GM18951 (cell line): Measurements from ENCODE around the gene FARS2.

ENCODE experiments used
- POLR2A ChIP-seq: IDR thresholded peaks from 4 replicates; pipeline ENCODE4 v1.6.1; 2011; ENCODE audit warnings: mild to moderate bottlenecking; ENCODE audit not compliant: insufficient read length, insufficient read depth; ENCODE audit errors: extremely low read depth
- in situ Hi-C: fragments of 300-500 bp; cut with MboI; formaldehyde crosslinking; loops from one replicate; pipeline ENCODE4 v1.12.0; 2022; ENCODE audit warnings: low sequenced_read_pairs, mixed read lengths, inconsistent platforms; ENCODE audit not compliant: unreplicated experiment

The FARS2 gene

GRCh38 chr6:5331845-5332442 lies 70.6 kb downstream of the FARS2 start:
- in situ Hi-C loops, result no loop called here
- TF ChIP-seq POLR2A, result no peak

- no peak for TF ChIP-seq POLR2A
- in situ Hi-C loops, result no loop called here
Measured at GRCh38 chr6:5333658-5334057, 72.3 kb downstream of the FARS2 start.

GRCh38 chr6:5334341-5334740 lies 73.0 kb downstream of the FARS2 start:
- TF ChIP-seq POLR2A, result no peak

DNA sequence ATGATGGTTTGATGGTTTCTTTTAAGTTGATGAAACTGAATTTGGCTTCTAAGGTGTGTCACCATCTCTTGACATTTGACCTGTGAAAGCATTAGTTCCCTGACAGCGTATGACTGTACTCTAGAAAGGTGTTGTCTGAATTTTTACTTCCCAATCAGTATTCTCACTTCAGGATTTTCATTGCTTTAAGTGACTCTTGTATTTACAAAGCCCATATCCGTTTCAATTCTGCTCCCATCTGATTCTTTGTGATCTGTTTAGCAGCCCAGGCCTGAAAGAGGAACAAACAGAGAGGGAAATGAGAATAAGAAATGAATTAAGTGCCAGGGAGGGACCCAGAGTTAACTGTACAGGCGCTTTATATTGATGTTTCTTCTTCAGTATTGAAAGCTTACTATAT lies 73.7 kb downstream of the FARS2 start:
- in situ Hi-C loops, result no loop called here
- no peak for TF ChIP-seq POLR2A

More at GRCh38 chr6:5334341-5334740, 73.0 kb downstream of the FARS2 start:
- in situ Hi-C loops, result no loop called here

DNA sequence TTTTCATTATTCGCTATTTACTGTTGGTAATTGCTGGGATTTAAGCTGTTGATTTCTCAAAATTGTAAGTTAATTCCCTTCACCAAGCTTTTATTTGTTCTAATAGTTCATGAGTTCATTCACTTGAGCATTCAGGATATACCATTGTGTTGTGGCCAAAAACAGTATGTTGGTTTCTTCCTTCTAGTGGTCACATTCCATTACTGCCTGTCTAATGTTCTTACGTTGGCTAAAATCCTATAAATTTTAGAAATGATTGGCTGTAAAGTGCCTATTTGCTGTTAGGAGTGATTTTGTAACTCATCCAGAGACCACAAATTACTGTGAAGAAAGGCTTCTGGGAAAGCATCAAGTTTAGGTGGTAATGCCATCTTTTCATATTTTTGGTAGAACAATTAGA lies 76.3 kb downstream of the FARS2 start:
- TF ChIP-seq POLR2A, result no peak
- in situ Hi-C loops, result no loop called here

DNA sequence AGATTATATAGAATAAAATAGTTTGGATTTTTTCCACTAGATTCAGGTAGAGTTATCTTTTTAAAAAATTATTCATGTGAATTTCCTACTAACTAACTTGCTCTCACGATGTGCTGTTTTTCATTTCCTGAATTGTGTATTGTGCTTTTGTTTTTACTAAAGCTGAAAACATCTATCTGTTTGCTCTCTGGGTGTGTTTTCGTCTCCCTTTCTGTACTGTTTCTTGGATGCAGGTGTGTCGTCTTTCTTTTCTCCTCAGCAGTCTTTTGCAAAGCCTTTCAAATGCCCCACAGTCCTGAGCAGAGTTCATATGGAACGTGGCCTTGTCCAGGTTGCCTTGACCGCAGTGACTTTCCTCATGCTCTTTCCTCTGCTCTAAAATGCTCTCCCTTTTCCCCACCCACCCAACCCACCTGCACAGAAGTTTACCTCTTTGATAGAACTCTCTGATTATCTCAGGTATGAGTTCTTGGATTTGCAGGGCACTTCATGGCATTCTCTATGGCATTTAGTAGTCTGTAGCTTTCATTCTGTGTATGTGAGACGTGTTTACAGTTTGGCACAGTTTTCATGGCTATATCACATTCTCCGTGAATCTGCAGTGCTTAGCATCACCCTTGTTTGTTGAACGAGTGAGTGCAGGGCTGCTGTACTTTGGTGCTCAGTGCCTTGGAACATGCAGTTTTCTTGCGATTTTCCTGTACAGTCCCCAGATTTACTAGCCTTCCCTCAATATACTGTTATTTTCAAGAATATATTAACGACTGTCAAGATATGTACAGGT lies 77.1 kb downstream of the FARS2 start:
- TF ChIP-seq POLR2A, result no peak
- in situ Hi-C loops, result no loop called here

- TF ChIP-seq POLR2A, result no peak
- in situ Hi-C loops, result no loop called here
Measured at GRCh38 chr6:5339786-5340185, 78.5 kb downstream of the FARS2 start.

GRCh38 chr6:5341845-5342244 lies 80.5 kb downstream of the FARS2 start:
- TF ChIP-seq POLR2A, result no peak
- in situ Hi-C loops, result no loop called here

DNA sequence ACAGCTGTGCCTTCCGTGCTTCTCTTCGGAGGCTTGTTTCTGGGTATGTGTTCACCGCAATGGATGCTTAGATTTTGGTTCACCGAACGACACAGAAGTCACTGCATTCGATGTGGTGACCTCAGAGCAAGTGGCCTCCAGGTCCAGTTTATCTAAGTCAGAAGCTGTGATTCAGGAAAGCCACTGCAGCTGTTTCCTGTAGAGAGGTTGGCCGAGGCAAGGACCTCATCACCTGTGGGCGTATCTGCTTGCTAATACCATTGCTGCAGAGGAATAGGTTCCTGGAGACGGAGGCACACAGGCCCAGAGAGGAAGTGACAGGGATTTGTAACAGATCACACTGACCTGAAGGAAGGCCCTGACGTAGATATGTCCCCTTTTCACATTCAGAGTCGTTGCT lies 82.7 kb downstream of the FARS2 start:
- in situ Hi-C loops, result no loop called here

DNA sequence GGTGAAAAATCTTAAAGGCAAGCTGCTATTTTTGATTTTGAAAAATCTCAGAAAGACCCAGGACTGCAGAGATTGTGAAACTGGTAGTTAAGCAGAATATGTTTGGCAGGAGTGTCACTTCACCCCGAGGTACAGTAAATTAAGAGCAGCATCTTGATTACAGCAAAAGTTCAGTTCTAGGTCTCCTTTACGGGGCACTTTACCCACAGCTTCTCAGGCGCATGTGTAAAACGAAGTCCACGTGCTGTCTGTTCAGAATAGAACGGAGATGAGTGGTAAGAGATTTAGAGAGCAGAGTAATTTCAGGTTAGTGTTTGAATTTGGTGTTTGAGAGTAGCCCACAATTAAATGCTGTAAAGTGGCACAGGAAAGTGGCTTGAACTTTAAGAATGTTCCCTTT lies 84.0 kb downstream of the FARS2 start:
- no peak for TF ChIP-seq POLR2A
- in situ Hi-C loops, result no loop called here

More for the DNA sequence above, 82.7 kb downstream of the FARS2 start:
- TF ChIP-seq POLR2A, result no peak

- no peak for TF ChIP-seq POLR2A
- in situ Hi-C loops, result no loop called here
Measured at GRCh38 chr6:5351552-5352210, 90.4 kb downstream of the FARS2 start.

GRCh38 chr6:5353971-5354370 lies 92.7 kb downstream of the FARS2 start:
- no peak for TF ChIP-seq POLR2A
- in situ Hi-C loops, result no loop called here

DNA sequence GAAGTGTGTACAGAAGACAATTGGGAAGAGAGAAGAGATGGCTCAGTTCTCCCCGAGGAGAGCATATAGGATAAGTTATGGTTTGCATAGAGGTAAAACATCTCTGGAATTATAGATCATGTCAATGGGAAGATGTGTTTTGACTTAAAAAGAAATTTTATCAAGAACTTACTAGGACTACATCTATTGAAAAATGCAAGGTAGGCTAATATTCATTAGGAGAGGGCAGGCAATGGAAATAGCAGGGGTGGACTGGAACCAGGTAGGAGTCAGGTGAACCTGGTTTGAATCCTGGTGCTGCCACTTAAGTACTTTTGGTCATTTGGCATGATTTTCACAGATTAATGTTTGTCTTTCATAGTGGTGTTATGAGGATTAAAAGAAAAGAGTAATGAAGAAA lies 96.2 kb downstream of the FARS2 start:
- in situ Hi-C loops, result no loop called here
- TF ChIP-seq POLR2A, result no peak

GRCh38 chr6:5359417-5359816 lies 98.1 kb downstream of the FARS2 start:
- in situ Hi-C loops, result no loop called here
- TF ChIP-seq POLR2A, result no peak
